DOHH2 (cell line): ENCODE data around the gene DGCR2.

ENCODE experiments used
- CTCF ChIP-seq: fragments of 200-600 bp; sonication (generic); IDR thresholded peaks from one replicate; pipeline ENCODE4 v1.5.1; 2014; ENCODE audit warnings: antibody characterized with exemption, mild to moderate bottlenecking, low read depth, low read length; ENCODE audit not compliant: poor library complexity, severe bottlenecking
- EZH2phosphoT487 ChIP-seq: fragments of 200-600 bp; sonication (generic); IDR thresholded peaks from 2 replicates; pipeline ENCODE4 v1.6.1; 2017; ENCODE audit warnings: borderline replicate concordance, mild to moderate bottlenecking, antibody characterized with exemption, low read length, moderate library complexity, mixed read lengths

- TF ChIP-seq CTCF (no peak), EZH2phosphoT487 (no peak)
Measured at GRCh38 chr22:19166421-19166820, 44.2 kb upstream of the DGCR2 start.
